ENCODE results near the gene KCNJ1. TPM values are rescaled to one million over a fixed set of nuclear protein-coding genes. Genes with fewer than 3 reads are reported as not detected.

The KCNJ1 gene
- total RNA-seq (2014; rRNA removed), result not detected in 2 replicates
- polyA plus RNA-seq (2012), result not detected

DNA sequence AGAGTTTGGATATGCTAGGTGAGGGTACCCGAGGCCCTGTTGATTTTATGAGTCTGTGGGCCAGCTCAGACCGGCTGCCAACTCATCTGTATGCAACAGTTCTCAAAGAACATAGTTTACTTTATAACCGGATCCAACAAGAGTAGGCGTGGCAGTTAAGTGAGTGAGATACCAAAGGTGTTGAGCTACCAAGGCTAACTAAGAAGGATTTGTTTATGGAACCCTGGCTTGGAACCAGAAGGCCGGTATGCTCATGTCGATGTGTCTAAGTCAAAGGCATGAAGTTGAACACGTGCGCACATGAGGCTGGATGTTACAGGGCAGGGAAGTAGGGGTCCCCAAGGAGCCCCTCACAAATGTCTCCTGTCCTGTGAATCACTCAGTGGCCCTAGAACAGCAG, at the start of gene KCNJ1:
Gene KCNJ1, minus strand, starts transcription at position 20 of the 400 bp plus-strand sequence. CDS start 27,053 bp downstream, outside the sequence.
- no peak for DNase-seq (ENCODE audit: low read depth)

DNA sequence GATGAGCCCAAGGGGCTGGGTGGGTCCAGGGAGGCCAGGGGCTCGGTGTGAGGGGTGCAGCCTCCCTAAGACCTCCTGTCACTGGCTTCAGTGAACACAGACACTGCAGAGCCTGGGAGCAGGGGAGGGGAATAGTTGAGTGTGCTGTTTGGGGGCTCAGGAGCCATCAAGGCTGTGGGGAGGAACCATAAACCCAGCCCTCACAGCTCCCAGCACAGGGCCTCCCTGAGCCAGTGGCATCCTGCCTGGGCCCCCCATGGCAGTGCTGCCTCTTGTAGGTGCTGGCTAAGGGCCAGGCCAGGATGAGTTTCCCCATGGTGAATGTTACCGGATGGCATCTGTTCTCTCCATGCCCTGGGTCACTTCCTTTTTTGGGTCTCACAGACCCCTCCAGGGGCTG, 49.6 kb upstream of the KCNJ1 start:
- no peak for DNase-seq (ENCODE audit: low read depth)

DNA sequence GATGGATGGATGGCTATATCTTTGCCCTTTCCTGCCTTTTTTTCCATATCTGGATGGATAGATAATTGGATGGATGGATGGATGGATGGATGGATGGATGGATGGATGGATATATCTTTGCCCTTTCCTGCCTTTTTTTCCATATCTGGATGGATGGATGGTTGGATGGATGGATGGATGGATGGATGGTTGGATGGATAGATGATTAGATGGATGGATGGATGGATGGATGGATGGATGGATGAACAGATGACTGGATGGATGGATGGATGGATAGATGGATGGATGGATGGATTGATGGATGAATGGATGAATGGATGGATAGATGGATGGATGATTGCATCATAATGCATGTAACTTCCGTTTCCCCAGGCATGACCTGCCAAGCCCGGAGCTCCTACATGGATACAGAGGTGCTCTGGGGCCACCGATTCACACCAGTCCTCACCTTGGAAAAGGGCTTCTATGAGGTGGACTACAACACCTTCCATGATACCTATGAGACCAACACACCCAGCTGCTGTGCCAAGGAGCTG, 49.0 kb upstream of the KCNJ1 start:
- no peak for DNase-seq (ENCODE audit: low read depth)

DNA sequence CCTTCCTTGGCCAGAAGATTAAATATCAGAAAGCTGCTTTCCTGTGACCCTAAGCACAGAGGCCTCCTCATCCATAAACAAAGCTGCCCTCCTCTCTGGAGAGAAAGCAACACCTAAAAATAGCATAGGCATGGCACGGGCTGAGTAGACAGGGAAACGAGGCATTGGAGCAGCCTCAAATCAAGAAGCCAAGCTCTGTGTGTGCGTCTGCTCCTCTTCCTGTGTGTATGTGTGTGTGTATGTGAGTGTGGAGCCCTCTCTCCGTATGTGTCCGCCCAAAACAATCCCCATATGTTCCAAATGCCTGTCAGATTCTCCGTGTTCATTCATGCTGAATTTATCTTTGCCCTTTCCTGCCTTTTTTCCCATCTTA, 48.0 kb upstream of the KCNJ1 start:
- no peak for DNase-seq (ENCODE audit: low read depth)

DNA sequence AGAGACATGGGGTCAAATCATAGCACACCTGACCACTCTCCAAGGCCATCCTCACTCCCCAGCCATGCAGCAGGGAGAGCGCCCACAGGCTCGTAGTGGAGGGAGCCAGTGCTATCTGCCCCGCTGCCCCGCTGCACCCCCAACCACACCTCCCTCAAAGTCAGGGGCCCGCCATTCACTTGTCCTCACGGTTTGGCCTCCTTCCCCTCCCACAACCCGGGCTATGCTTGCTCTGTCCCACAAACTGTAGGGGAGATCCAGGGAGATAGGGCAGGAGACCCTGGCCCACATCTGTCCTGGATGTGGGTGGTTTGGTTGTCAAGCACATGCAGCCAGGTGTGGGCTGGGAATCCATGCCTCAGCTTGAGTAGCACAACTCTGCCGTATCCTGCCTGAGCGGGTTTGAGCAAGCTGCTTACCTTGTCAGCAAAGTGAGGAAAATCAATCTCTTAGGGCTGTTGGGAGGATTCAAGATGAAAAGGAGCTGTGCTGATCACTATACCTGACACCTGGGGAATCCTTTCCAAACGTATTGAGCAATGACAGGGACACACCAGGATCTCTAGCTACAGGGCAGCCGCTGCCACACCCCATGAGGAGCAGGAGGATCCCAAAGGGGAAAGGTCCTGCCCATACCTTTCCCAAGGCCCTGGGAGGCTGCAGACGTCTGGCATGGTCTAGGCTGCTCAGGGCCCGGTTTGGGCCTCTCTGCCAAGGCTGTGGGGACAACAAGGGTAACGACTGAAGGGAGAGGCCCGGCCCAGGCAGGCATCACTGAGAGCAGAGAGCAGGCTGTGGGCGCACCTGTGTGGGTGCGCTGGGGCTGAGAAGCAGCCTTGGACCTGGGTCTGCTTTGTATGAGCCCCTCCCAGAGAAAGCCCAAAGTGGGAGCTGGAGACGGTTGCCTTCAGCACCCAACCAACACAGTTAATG, 47.4 kb upstream of the KCNJ1 start:
- DNase-seq (ENCODE audit: low read depth), result no peak

DNA sequence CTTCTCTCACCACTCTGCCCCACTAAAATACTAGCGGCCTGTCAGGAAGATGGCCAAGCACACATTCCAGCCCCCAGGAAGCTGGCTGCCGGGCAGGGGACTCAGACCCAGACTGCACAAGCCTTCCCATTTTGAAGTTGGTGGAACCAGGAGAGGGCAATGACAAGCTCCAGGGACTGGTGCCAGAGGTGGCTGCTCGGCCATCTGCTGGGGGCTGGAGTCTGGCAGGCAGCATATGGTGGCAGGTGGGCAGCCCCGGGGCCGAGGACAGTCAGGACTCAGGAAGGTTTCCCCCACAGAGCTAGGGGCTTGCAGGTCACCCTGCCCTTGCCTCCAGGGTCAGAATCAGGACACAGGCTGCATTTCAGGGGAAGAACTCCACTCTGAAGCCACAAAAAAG, 46.7 kb upstream of the KCNJ1 start:
- no peak for DNase-seq (ENCODE audit: low read depth)

DNA sequence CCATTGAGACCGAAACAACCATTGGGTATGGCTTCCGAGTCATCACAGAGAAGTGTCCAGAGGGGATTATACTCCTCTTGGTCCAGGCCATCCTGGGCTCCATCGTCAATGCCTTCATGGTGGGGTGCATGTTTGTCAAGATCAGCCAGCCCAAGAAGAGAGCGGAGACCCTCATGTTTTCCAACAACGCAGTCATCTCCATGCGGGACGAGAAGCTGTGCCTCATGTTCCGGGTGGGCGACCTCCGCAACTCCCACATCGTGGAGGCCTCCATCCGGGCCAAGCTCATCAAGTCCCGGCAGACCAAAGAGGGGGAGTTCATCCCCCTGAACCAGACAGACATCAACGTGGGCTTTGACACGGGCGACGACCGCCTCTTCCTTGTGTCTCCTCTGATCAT, 44.6 kb upstream of the KCNJ1 start:
- no peak for DNase-seq (ENCODE audit: low read depth)

DNA sequence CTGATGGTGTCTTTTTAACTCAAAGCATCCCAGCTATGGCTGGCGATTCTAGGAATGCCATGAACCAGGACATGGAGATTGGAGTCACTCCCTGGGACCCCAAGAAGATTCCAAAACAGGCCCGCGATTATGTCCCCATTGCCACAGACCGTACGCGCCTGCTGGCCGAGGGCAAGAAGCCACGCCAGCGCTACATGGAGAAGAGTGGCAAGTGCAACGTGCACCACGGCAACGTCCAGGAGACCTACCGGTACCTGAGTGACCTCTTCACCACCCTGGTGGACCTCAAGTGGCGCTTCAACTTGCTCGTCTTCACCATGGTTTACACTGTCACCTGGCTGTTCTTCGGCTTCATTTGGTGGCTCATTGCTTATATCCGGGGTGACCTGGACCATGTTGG, 44.1 kb upstream of the KCNJ1 start:
- DNase-seq (ENCODE audit: low read depth), result no peak

DNA sequence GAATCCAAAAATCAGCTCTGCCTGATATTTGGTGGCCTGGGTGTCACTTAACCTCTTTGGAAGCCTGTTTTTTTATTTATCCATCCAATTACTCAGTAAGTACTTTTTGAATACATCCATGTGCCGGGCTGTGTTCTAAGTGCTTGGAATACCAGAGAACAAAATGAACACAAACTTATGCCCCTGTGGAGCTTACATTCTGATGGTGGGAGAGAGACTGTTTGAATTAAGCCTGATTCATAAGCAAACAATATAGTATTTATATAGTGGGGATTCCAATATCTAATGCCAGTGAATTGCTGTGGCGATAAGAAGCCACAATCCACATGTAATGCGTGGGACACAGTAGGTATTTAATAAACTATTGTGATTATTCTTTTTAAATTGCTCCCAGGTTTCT, 43.5 kb upstream of the KCNJ1 start:
- DNase-seq (ENCODE audit: low read depth), result no peak

DNA sequence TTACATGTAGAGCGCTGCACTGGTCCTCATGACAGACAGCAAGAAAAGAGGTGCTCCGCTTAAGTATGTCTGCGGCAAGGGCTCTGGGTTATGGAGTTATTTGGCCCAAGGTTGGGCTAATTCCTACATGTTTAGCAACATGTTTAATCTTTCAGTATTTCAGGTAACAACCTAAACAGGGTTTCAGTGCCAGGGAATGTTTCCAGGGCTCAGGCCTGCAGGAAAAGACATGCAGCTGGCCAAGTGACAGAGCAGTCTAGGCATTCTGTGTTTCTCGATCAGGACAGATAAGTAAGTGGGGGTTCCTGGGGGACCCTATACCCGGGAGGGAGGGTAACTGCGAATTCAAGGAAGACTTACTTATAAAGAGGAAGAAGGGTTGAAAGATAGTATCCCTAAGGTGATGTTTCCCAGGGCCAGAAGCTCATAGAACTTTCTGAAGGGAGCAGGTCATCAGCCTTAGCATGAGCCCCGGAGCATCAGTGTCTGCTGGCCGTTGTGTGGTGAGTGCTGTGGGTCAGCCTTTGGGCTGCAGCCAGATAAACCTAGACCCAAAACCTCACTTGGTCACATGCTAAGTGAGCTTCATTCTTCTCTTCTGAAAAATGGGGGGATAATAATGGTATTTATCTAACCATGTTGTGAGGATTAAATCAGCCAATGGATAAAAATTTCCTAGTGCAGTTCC, 42.5 kb upstream of the KCNJ1 start:
- DNase-seq (ENCODE audit: low read depth), result no peak

DNA sequence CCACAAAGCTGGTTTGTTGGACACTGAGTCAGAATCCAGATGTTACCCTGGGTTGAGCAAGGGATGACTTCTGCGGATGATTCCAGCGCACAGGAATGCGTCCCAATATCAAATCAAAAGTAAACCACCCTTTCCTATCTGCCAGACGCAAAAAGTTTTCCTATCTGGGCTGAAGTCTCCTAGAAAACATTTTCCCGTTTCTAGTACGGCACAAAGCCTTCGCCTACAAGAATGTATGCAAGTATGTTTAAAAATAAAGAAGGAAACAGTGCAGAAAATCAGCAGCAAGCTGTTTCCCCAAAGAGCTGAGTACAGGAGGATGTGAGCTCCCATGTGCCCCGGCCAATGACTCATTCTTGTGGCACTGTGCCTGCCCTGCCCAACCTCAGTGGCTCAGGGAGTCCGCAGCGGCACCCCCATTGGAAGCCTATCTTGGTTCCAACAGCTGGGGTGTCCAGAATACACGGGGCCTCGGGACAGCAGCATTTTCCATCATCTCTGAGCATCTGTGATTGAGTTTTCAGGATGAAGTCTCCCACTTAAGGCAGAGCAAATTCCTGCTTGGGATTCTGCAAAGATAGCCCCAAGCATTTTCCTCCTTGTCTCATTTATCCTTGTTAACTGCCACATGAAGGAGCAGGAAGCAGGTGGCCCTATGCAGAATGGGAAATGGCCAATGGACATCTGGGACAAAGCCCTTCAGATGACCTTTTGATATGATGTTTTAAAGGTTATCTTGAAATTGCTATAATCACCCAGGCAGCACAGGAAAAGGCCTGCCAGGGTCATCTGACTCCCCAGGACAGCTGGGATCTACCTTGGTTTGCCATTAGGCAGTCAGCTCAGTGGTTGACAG, 41.5 kb upstream of the KCNJ1 start:
- DNase-seq (ENCODE audit: low read depth), result peak; percentile 86

DNA sequence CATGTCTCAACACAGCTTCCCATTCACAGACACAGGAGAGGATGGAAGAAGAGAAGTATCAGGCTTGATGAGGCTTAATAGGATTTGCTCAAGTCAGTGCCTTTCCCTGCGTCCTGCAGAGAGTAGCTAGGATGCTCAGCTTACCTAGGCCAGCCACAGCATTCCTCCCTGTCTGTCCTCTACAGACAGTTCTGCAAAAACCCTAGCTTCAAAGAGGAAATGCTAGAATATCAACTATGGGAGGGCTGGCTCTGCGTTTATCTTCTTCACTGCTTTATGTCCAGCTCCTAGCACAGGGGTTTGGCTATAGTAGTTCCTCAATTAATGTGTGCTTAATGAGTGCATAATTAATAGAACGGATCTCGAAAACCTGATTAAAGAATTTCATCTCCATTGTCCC, 40.5 kb upstream of the KCNJ1 start:
- DNase-seq (ENCODE audit: low read depth), result no peak

DNA sequence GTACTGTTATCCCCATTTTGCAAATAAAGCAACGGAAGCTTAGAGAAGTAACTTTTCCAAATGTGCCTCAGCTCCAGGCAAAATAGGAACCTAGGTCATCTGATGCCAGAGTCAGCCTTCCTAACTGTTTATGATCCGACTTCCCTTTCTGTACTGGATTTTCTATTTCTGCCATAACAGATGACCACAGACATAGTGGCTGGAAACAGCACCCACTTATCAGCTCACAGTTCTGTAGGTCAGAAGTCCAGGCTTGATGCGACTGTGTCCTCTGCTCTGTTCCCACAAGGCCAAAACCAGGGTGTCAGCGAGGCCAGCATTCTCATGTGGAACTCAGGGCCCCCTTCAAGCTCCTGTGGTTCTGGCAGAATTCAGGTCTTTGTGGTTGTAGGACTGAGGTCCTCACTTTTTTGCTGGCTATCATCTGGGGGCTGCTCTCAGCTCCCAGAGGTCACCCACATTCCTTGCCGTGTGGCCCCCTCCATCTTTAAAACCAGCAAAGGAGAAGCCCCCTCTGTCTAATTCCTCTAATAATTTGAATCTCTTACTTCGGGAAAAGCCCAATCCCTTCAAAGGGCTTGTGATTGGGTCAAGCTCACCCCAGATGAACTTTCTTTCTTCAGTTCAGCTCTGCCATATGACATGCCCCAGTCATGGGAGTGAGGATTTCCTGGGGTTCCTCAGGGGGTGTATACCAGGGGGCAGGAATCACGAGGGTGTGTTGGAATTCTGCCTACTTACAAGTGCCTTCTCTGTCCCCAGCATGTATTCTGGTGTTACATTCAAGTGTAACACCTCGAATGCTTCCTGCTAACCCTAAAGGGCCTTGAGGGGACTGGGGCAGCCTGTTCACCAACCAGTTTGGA, 39.3 kb upstream of the KCNJ1 start:
- DNase-seq (ENCODE audit: low read depth), result no peak

DNA sequence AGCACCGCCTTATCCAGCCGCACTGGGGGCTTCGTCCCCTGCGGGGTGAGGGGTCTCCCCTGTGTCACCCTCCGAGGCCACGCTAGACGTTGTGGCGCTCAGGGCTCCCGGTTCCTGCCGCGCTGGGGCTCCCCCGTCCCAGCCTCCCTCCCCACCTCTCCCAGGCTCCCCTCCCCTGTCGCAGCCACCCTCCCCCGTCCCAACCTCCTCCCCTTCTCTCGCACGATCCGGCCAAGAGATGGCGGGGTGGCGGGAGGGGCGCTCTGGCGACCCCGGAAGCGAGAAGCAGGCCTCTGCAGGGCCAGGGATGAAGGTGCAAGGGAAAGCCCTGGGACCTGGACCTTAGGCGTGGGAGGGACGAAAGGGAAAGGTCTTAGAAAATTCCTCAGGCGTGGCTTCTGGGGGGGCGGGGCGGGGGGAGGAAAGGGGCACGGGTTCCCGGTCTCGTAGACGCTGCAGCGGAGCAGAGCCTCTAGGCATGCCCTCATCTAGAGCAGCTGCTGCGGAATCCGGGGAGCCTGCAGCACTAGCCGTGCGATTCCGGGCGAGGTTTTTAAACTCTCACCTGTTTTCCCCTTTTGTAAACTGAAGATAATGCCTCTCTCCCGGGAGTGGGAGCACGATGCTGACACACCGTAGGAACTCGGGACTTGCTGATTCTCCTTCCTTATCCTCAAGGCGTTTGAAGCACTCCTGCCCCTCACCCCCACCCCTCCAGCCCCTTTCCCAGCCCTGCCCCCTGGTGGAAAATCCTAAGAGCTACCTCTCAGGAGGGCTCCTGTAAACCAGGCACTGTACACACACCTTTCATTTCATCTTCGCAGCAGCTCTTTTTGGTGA, 38.5 kb upstream of the KCNJ1 start:
- peak; percentile 70 for DNase-seq (ENCODE audit: low read depth)

DNA sequence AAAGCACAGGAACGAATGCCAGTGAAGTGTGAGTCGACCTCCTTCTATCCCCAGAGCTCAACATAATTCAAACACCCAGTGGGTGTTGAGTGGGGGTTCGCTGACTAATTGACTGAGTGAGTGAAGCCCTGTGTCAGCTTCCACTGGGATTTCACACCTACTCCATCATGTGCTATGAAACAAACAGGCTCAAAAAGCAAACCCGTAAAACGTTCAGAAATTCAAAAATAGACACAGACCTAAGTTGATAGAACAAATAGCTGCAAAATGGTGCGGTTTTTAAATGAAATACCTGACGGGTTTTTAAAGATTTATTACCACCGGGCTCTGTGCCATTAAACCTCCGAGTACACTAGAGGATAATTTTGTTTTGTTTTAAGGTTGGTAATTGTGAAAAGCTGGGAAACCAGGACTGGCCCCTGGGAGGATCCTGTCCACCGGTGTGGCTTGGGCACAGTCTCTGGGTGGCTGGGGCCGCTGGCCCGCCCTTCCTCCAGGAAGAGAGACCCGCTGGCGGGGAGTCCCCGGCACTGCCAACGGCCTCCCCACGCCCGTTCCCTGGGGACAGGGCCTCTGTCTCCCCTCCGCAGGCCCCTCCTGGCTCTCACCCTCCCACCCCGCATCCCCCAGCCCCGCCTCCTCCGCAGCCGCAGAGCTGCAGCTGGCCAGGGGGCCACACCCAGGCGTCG, 37.7 kb upstream of the KCNJ1 start:
- peak; percentile 43 for DNase-seq (ENCODE audit: low read depth)

DNA sequence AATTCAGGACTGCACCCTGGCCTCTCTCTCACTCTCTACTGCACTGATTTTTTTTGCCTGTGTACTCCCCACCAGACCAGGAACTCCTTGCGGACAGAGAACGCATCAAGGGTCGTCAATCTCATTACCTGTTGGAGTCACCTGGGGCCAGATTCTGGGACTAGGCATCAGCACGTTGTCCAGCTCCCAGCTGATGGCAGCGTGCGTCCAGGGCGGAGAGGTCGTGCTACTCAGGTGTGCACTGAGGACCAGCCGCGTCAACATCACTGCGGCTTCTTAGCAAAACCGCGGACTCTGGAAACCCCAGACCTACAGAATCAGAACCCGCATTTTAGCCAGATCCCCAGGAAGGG, 37.2 kb upstream of the KCNJ1 start:
- no peak for DNase-seq (ENCODE audit: low read depth)

DNA sequence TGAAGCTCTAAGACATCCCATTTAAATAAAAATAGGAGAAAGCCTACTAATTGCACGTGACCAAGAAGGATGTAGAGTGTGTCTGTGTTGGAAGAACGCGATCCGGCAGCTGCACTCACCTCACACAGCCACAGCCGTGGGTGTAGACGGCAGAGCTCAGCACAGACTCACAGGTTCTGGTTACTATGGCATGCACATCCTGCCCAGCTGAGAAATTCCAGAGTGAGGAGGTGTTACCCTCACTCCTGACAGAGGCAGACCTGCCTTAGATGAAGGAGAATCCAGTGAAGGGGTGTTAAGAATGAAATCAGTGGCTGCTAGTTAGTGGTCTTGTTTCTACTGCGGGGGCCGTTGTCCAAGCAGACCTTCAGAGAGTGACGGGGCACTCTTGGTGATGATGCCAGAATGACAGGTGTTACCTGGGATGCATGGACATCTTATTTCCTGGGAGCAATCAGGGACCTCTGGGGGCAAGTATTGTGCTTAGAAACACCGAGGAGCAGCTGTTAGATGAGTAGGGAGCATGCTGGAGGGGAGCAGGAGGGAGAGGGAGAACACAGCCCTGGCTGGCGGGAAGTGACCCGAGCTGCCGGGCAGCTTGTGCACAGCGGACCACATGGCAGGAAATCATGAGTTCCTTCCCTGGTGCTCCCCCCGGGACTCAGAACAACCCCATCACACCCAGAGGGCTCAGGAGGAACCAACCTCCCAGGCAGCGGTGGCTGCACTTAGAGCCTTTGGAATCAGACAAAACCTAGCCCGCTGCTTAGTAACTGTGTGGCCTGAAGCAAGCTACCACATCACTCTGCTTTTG, 36.4 kb upstream of the KCNJ1 start:
- DNase-seq (ENCODE audit: low read depth), result peak; percentile 80

DNA sequence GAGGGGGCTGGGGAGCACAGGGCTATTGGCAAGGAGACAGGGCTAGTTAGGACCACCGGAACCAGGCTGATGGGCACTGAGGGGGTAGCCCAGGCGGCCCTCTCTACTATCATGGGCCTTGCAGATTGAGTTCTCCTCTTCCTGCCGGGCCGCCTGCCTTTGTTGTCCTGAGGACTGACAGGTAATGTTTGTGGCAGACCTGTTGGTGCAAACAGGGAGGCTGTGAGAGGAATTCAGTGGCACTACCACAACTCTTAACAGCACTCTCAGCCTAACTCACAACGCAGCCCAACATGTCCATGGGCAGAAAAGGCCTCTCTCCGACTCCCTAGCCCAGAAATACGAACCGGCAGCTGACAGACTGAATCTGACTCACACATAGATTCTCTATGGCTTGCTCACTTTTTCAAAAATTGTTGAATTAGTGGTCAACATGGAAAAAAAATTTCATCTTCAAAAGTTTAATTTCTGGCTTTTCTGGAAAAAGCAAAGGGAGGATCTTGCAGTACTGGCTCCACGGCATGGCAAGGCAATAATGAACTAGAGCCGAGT, 35.5 kb upstream of the KCNJ1 start:
- peak; percentile 84 for DNase-seq (ENCODE audit: low read depth)

Data from LHCN-M2 (cell line).